VCaP (cell line): ENCODE data around the gene FXYD5.
"Not testable (repeated sequence)": the region's sequence is repeated elsewhere in the genome, so short reads cannot be mapped to it uniquely, and the experiment has no call there.

Source experiments
- H3K27ac ChIP-seq: fragments of 450-650 bp; 2 replicates; pipeline ENCODE4 v1.5.1; 2017
- CTCF ChIP-seq: fragments of 450-650 bp; conservative IDR thresholded peaks from 2 replicates; pipeline ENCODE4 v1.5.1; 2017; ENCODE audit warnings: mild to moderate bottlenecking, moderate library complexity

Gene FXYD5

GRCh38 chr19:35144600-35145436 lies 9.7 kb upstream of the FXYD5 start:
- H3K27ac ChIP-seq = no peak overlapping the region

GRCh38 chr19:35146746-35147459 lies 7.6 kb upstream of the FXYD5 start:
- no peak for TF ChIP-seq CTCF
- H3K27ac ChIP-seq = no peak overlapping the region

More at GRCh38 chr19:35144600-35145436, 9.7 kb upstream of the FXYD5 start:
- no peak for TF ChIP-seq CTCF

GRCh38 chr19:35149463-35149862 lies 5.1 kb upstream of the FXYD5 start:
- no peak for TF ChIP-seq CTCF
- no peak overlapping the region for H3K27ac ChIP-seq

- no peak for TF ChIP-seq CTCF
- no peak overlapping the region for H3K27ac ChIP-seq
These were observed 4.1 kb upstream of the FXYD5 start for GRCh38 chr19:35150445-35150844.

- no peak for TF ChIP-seq CTCF
- H3K27ac ChIP-seq = no peak overlapping the region
These were observed 3.1 kb upstream of the FXYD5 start for GRCh38 chr19:35151273-35152065.

GRCh38 chr19:35153129-35153522 lies 1.4 kb upstream of the FXYD5 start:
- not testable (repeated sequence) for H3K27ac ChIP-seq

GRCh38 chr19:35153701-35154524 lies 622 bp upstream of the FXYD5 start:
- peak overlapping the region; percentile 35; the same call in 1 of the 2 replicates for H3K27ac ChIP-seq
- TF ChIP-seq CTCF = peak; percentile 78
